Measurements from ENCODE around the gene NFAM1.

NFAM1 gene

GRCh38 chr22:42432020-42432596, at the start of gene NFAM1:
NFAM1 (minus strand) TSS chr22:42432403; CDS start chr22:42432357, 46 bp downstream.
- DNase-seq: peak; percentile 11 to 66

GRCh38 chr22:42475122-42475521, 42.9 kb upstream of the NFAM1 start:
- DNase-seq: no peak

GRCh38 chr22:42473484-42474193, 41.4 kb upstream of the NFAM1 start:
- peak in 1 of 2 donors; percentile 35 for DNase-seq

GRCh38 chr22:42472671-42473070, 40.5 kb upstream of the NFAM1 start:
- no peak for DNase-seq

GRCh38 chr22:42471441-42471840, 39.2 kb upstream of the NFAM1 start:
- DNase-seq: no peak

GRCh38 chr22:42470366-42471082, 38.3 kb upstream of the NFAM1 start:
- no peak for DNase-seq

- no peak for DNase-seq
Observed at GRCh38 chr22:42468841-42469240, 36.6 kb upstream of the NFAM1 start.

- no peak for DNase-seq
Observed at GRCh38 chr22:42462016-42462415, 29.8 kb upstream of the NFAM1 start.

- no peak for DNase-seq
Observed at GRCh38 chr22:42461511-42461910, 29.3 kb upstream of the NFAM1 start.

- no peak for DNase-seq
Observed at GRCh38 chr22:42459287-42460063, 27.3 kb upstream of the NFAM1 start.

- DNase-seq: no peak
Observed at GRCh38 chr22:42452916-42453315, 20.7 kb upstream of the NFAM1 start.

- DNase-seq: no peak
Observed at GRCh38 chr22:42452456-42452855, 20.3 kb upstream of the NFAM1 start.

GRCh38 chr22:42451499-42452145, 19.4 kb upstream of the NFAM1 start:
- no peak for DNase-seq

- DNase-seq: no peak
Observed at GRCh38 chr22:42450862-42451261, 18.7 kb upstream of the NFAM1 start.

GRCh38 chr22:42446151-42446550, 13.9 kb upstream of the NFAM1 start:
- no peak for DNase-seq

GRCh38 chr22:42444077-42444904, 12.1 kb upstream of the NFAM1 start:
- DNase-seq: peak; percentile 82 to 88

- no peak for DNase-seq
Observed at GRCh38 chr22:42443240-42444076, 11.3 kb upstream of the NFAM1 start.

- DNase-seq: no peak
Observed at GRCh38 chr22:42442748-42443147, 10.5 kb upstream of the NFAM1 start.

- no peak for DNase-seq
Observed at GRCh38 chr22:42440728-42441127, 8.5 kb upstream of the NFAM1 start.

- peak in 1 of 2 donors; percentile 58 for DNase-seq
Observed at GRCh38 chr22:42439821-42440674, 7.8 kb upstream of the NFAM1 start.

All from CD4-positive, alpha-beta T cell treated with Interleukin-1 beta for 1 hour (primary cell).